H1 (cell line): ENCODE data around the gene FRMD4B. TPM values are rescaled to one million over a fixed set of nuclear protein-coding genes. Genes with fewer than 3 reads are reported as not detected.

Experiments
- CTCF ChIA-PET: fragments of 300-600 bp; sonication (Branson Sonifier 250); formaldehyde crosslinking; loops from one replicate; lab custom pipeline; 2021; ENCODE audit not compliant: partially characterized antibody; lab: Charles Lee
- POLR2A ChIA-PET: fragments of 300-600 bp; sonication (Branson Sonifier 250); formaldehyde crosslinking; loops from one replicate; lab custom pipeline; 2021; ENCODE audit warnings: inconsistent platforms; ENCODE audit not compliant: partially characterized antibody; lab: Charles Lee
- DNase-seq, 2 experiments: peaks; one replicate each; pipeline versions ENCODE4 v3.0.0 to v3.0.0-alpha.2; 2010 to 2022; ENCODE audit warnings: low spot score in 2 of 2, low read depth in 1 of 2, mixed read lengths in 1 of 2
- FAIRE-seq: peaks from 2 replicates; lab custom pipeline; 2011; peaks lifted over from hg19 to GRCh38; lab: Jason Lieb, UNC
- H2AFZ ChIP-seq: 2 replicates; pipeline ENCODE4 v1.8.1; 2012; ENCODE audit warnings: low read length, inconsistent platforms
- H2AK5ac ChIP-seq: 2 replicates; pipeline ENCODE4 v1.6.1; 2013; ENCODE audit warnings: low read depth, low read length
- H2BK120ac ChIP-seq: replicated peaks from 2 replicates; pipeline ENCODE3; 2013; ENCODE audit warnings: low read depth, low read length, inconsistent platforms
- H2BK12ac ChIP-seq: 2 replicates; pipeline ENCODE4 v1.6.1; 2013; ENCODE audit warnings: low read depth, low read length
- H2BK15ac ChIP-seq: 2 replicates; pipeline ENCODE4 v1.6.1; 2013; ENCODE audit warnings: low read length
- H2BK20ac ChIP-seq: 2 replicates; pipeline ENCODE4 v1.6.1; 2013; ENCODE audit warnings: low read length
- H2BK5ac ChIP-seq: 2 replicates; pipeline ENCODE4 v1.6.1; 2013; ENCODE audit warnings: low read depth, low read length
- H3K14ac ChIP-seq: 2 replicates; pipeline ENCODE4 v1.6.1; 2013; ENCODE audit warnings: inconsistent platforms; ENCODE audit not compliant: insufficient read length
- H3K18ac ChIP-seq: 2 replicates; pipeline ENCODE4 v1.6.1; 2013; ENCODE audit warnings: low read length; ENCODE audit errors: extremely low read depth
- H3K23ac ChIP-seq: 2 replicates; pipeline ENCODE4 v1.6.1; 2013; ENCODE audit warnings: inconsistent platforms; ENCODE audit not compliant: insufficient read length
- H3K23me2 ChIP-seq: 2 replicates; pipeline ENCODE4 v1.6.1; 2013; ENCODE audit warnings: low read depth, low read length
- H3K27ac ChIP-seq: 2 replicates; pipeline ENCODE4 v1.6.1; 2011; ENCODE audit warnings: low read depth, low read length, inconsistent platforms
- H3K27me3 ChIP-seq, 4 experiments: replicated peaks in 1 of 4; 1 replicate in 1 of 4; 2 replicates in 3 of 4; pipeline versions ENCODE4 v1.6.1 to v1.8.1; 2011 to 2013; ENCODE audit warnings: low read length in 3 of 4, mild to moderate bottlenecking in 3 of 4, inconsistent platforms in 2 of 4, mixed read lengths in 2 of 4, moderate library complexity in 1 of 4; ENCODE audit not compliant: control insufficient read depth in 3 of 4, insufficient read depth in 3 of 4; ENCODE audit errors: extremely low read depth in 1 of 4
- H3K36me3 ChIP-seq, 4 experiments: 2 replicates each; pipeline versions ENCODE4 v1.6.1 to v1.8.1; 2011 to 2013; ENCODE audit warnings: mild to moderate bottlenecking in 4 of 4, low read length in 3 of 4, moderate library complexity in 2 of 4, control low read depth in 1 of 4, inconsistent platforms in 1 of 4; ENCODE audit not compliant: insufficient read depth in 4 of 4, control insufficient read depth in 2 of 4
- H3K4ac ChIP-seq: replicated peaks from 2 replicates; pipeline ENCODE3; 2013; ENCODE audit warnings: low read length, low read depth, mixed read lengths, inconsistent platforms; ENCODE audit not compliant: insufficient read length
- H3K4me1 ChIP-seq, 4 experiments: replicated peaks in 1 of 4; 1 replicate in 1 of 4; 2 replicates in 3 of 4; pipeline versions ENCODE4 v1.6.1 to v1.8.1; 2011 to 2013; ENCODE audit warnings: low read length in 3 of 4, inconsistent platforms in 2 of 4, mixed read lengths in 1 of 4; ENCODE audit not compliant: insufficient read depth in 4 of 4, control insufficient read depth in 3 of 4
- H3K4me2 ChIP-seq, 2 experiments: 2 replicates each; pipeline versions ENCODE4 v1.6.1 to v1.8.1; 2011 to 2013; ENCODE audit warnings: low read depth in 2 of 2, low read length in 2 of 2, control low read depth in 1 of 2, inconsistent platforms in 1 of 2, mild to moderate bottlenecking in 1 of 2; ENCODE audit not compliant: insufficient read depth in 1 of 2
- H3K4me3 ChIP-seq, 4 experiments: fragments of 200-600, 300-600 bp in 1 of 4; sonication (generic), shearing (Covaris generic), sonication (Bioruptor Twin) in 1 of 4; 2 replicates each; pipeline versions ENCODE4 v1.5.1 to v1.8.1; 2011 to 2016; ENCODE audit warnings: low read length in 4 of 4, low read depth in 3 of 4, control low read depth in 2 of 4, inconsistent platforms in 2 of 4, mild to moderate bottlenecking in 2 of 4, mixed read lengths in 1 of 4, moderate library complexity in 1 of 4; ENCODE audit not compliant: insufficient read depth in 2 of 4; ENCODE audit errors: extremely low read depth in 1 of 4
- H3K56ac ChIP-seq: replicated peaks from 2 replicates; pipeline ENCODE3; 2013; ENCODE audit warnings: low read depth, mild to moderate bottlenecking, mixed read lengths, low read length, inconsistent platforms; ENCODE audit not compliant: insufficient read length
- H3K79me1 ChIP-seq: 2 replicates; pipeline ENCODE4 v1.6.1; 2013; ENCODE audit warnings: low read depth, low read length, control low read depth
- H3K79me2 ChIP-seq, 2 experiments: 2 replicates each; pipeline versions ENCODE4 v1.6.1 to v1.8.1; 2012 to 2013; ENCODE audit warnings: low read length in 2 of 2, mild to moderate bottlenecking in 2 of 2, inconsistent platforms in 1 of 2; ENCODE audit not compliant: insufficient read depth in 2 of 2, control insufficient read depth in 1 of 2
- H3K9ac ChIP-seq, 4 experiments: replicated peaks in 1 of 4; 1 replicate in 1 of 4; 2 replicates in 3 of 4; pipeline versions ENCODE4 v1.6.1 to v1.8.1; 2011 to 2013; ENCODE audit warnings: low read depth in 3 of 4, low read length in 3 of 4, control low read depth in 2 of 4, mild to moderate bottlenecking in 2 of 4, moderate library complexity in 2 of 4, inconsistent platforms in 1 of 4; ENCODE audit errors: extremely low read depth in 1 of 4
- H3K9me3 ChIP-seq, 2 experiments: 2 replicates each; pipeline versions ENCODE4 v1.6.1 to v1.8.1; 2012 to 2013; ENCODE audit warnings: mild to moderate bottlenecking in 2 of 2, moderate library complexity in 2 of 2, control low read depth in 1 of 2, inconsistent platforms in 1 of 2, low read depth in 1 of 2, low read length in 1 of 2, mixed read lengths in 1 of 2; ENCODE audit not compliant: insufficient read depth in 2 of 2
- H4K20me1 ChIP-seq, 2 experiments: replicated peaks in 1 of 2; 2 replicates each; pipeline versions ENCODE3 to v1.8.1; 2011 to 2013; ENCODE audit warnings: inconsistent platforms in 2 of 2, low read length in 2 of 2, mild to moderate bottlenecking in 1 of 2; ENCODE audit not compliant: insufficient read depth in 2 of 2, control insufficient read depth in 1 of 2
- H4K5ac ChIP-seq: 2 replicates; pipeline ENCODE4 v1.6.1; 2013; ENCODE audit warnings: low read length, low read depth, mixed read lengths, inconsistent platforms; ENCODE audit not compliant: insufficient read length
- H4K8ac ChIP-seq: 2 replicates; pipeline ENCODE4 v1.8.0; 2013; ENCODE audit warnings: mild to moderate bottlenecking, moderate library complexity, low read length, inconsistent platforms; ENCODE audit not compliant: insufficient read depth; ENCODE audit errors: extremely low read depth
- H4K91ac ChIP-seq: replicated peaks from 2 replicates; pipeline ENCODE3; 2013; ENCODE audit warnings: low read length, mixed read lengths, inconsistent platforms; ENCODE audit not compliant: insufficient read length
- BACH1 ChIP-seq: IDR thresholded peaks from 2 replicates; pipeline ENCODE4 v1.6.1; 2012; ENCODE audit warnings: low read length, improper control_type of control experiment
- NANOG ChIP-seq: IDR thresholded peaks from 2 replicates; pipeline ENCODE4 v1.6.1; 2011; ENCODE audit warnings: low read length, low read depth, mild to moderate bottlenecking, inconsistent platforms; ENCODE audit not compliant: insufficient read depth, poor library complexity, severe bottlenecking
- POLR2AphosphoS5 ChIP-seq: IDR thresholded peaks from 2 replicates; pipeline ENCODE4 v1.6.1; 2011; ENCODE audit warnings: low read depth, low read length
- RFX5 ChIP-seq: IDR thresholded peaks from 2 replicates; pipeline ENCODE4 v1.6.1; 2011; ENCODE audit warnings: low read depth, low read length, improper control_type of control experiment, borderline replicate concordance
- USF2 ChIP-seq: IDR thresholded peaks from 2 replicates; pipeline ENCODE4 v1.6.1; 2011; ENCODE audit warnings: low read length, improper control_type of control experiment
- WGBS, 2 experiments: shearing (Covaris generic) in 1 of 2; methylation state at CpG; one replicate each; pipeline versions ENCODE4 v1.1.6 to v1.1.7; 2013 to 2015; ENCODE audit warnings: low lambda C conversion rate in 2 of 2, mixed read lengths in 2 of 2, inconsistent platforms in 1 of 2, low coverage in 1 of 2, missing lambda C conversion rate in 1 of 2; ENCODE audit not compliant: insufficient replicate concordance in 2 of 2, insufficient coverage in 1 of 2, insufficient read length in 1 of 2; ENCODE audit errors: extremely low coverage in 1 of 2, missing lambda C conversion rate in 1 of 2; 5-methylcytosine and 5-hydroxymethylcytosine counted together
- polyA plus RNA-seq, 7 experiments: library from polyadenylated mRNA; depleted of rRNA in 3 of 7; stranded (reverse) in 5 of 7; unstranded in 2 of 7; fragments of >200 nt in 5 of 7; fragments of 200-250 nt in 2 of 7; gene quantifications; 1 replicate in 5 of 7; 2 replicates in 1 of 7; 4 replicates in 1 of 7; pipeline versions ENCODE4 v1.2.1 to v1.2.3, GENCODE V29; 2011 to 2013; ENCODE audit warnings: missing spikeins in 2 of 7, mixed read lengths in 2 of 7
- total RNA-seq: library from RNA; stranded (reverse); fragmentation: NEBNext Ultra II Directional; extraction: Animal tissue kit (Norgen Biotek cat#: 25700); gene quantifications from 2 replicates; pipeline ENCODE4 v1.2.1, GENCODE V29; 2021

The FRMD4B gene
- total and polyA plus RNA-seq, 2 of the 8 experiments (the other 6 are each of a cell fraction or from before 2014, with no cell fraction given), result 2.7 to 7.2 TPM

- no peak overlapping the region for H3K18ac ChIP-seq
- no peaks in the 10 kb centered on the region for H3K36me3 ChIP-seq
- CTCF ChIA-PET, result interaction anchor here (0.6 kb wide), 1 partner anchor 11 kb away, joined by 3 read pairs; no protein-coding TSS in a partner anchor
- H2BK120ac ChIP-seq, result no peak overlapping the region
- no peak overlapping the region for H3K27ac ChIP-seq
- no peak overlapping the region for H2BK12ac ChIP-seq
- H3K79me2 ChIP-seq, result no peaks in the 10 kb centered on the region
- no peaks in the 10 kb centered on the region for H3K4me1 ChIP-seq
- no peak for DNase-seq
- POLR2A ChIA-PET, result interaction anchor here (1.0 kb wide), 1 partner anchor 14 kb away, joined by 3 read pairs; no protein-coding TSS in a partner anchor
- no peak overlapping the region for H3K14ac ChIP-seq
- no peak for FAIRE-seq
- H3K4me3 ChIP-seq, result no peak overlapping the region
- no peak overlapping the region for H2BK15ac ChIP-seq
- WGBS, 2 experiments, result 91% methylated on average over 2 of the region's 2 CpGs; no CpG with 5 or more reads in 1 of the 2 experiments
- H4K5ac ChIP-seq, result no peak overlapping the region
- no peak overlapping the region for H2AFZ ChIP-seq
- no peak overlapping the region for H4K8ac ChIP-seq
- no peak overlapping the region for H3K9ac ChIP-seq
- no peaks in the 10 kb centered on the region for H4K20me1 ChIP-seq
- no peak overlapping the region for H4K91ac ChIP-seq
- H2AK5ac ChIP-seq, result no peak overlapping the region
- no peak overlapping the region for H2BK20ac ChIP-seq
- H3K4ac ChIP-seq, result no peak overlapping the region
- no peaks in the 10 kb centered on the region for H3K23me2 ChIP-seq
- H3K79me1 ChIP-seq, result no peaks in the 10 kb centered on the region
- H2BK5ac ChIP-seq, result no peak overlapping the region
- no peak overlapping the region for H3K23ac ChIP-seq
- no peak overlapping the region for H3K56ac ChIP-seq
- peaks cover 0 to 1% (median 0%) of the 10 kb centered on the region in 4 experiments; a peak in 1 of 7 replicates for H3K27me3 ChIP-seq
- TF ChIP-seq USF2 (no peak), POLR2AphosphoS5 (no peak), BACH1 (no peak), NANOG (no peak), RFX5 (no peak)
- H3K9me3 ChIP-seq, result no peaks in the 10 kb centered on the region; a peak in 1 of 4 replicates
- H3K4me2 ChIP-seq, result no peak overlapping the region
These were observed 25.2 kb downstream of the FRMD4B start for GRCh38 chr3:69360690-69361089.
